ENCODE data around the gene NUMB.

The NUMB gene

GRCh38 chr14:73246387-73247150 is 211.8 kb downstream of the NUMB start:
- no peak overlapping the region for H3K27ac ChIP-seq (ENCODE audit: low read depth, low read length)
- H3K9ac ChIP-seq (ENCODE audit: low read length), result no peak overlapping the region
- no peaks in the 10 kb centered on the region for H3K9me3 ChIP-seq (ENCODE audit: low read length)
- H3K27me3 ChIP-seq (ENCODE audit: control insufficient read depth in 1 of 2, insufficient read depth in 2 of 2, low read length in 2 of 2), result peaks cover 5 to 28% of the 10 kb centered on the region in 2 donors
- no peaks in the 10 kb centered on the region for H3K4me1 ChIP-seq (ENCODE audit: insufficient read depth, low read length)
- H3K36me3 ChIP-seq (ENCODE audit: insufficient read depth, low read length), result no peaks in the 10 kb centered on the region
- no peak overlapping the region for H3K4me3 ChIP-seq (ENCODE audit: low read depth in 1 of 2, low read length in 2 of 2)

GRCh38 chr14:73245480-73246325 is 212.6 kb downstream of the NUMB start:
- Histone ChIP-seq H3K27ac (ENCODE audit: low read depth, low read length) (no peak overlapping the region), H3K4me1 (ENCODE audit: insufficient read depth, low read length) (no peaks in the 10 kb centered on the region), H3K27me3 (ENCODE audit: control insufficient read depth in 1 of 2, insufficient read depth in 2 of 2, low read length in 2 of 2) (peaks cover 5 to 28% of the 10 kb centered on the region in 2 donors), H3K36me3 (ENCODE audit: insufficient read depth, low read length) (no peaks in the 10 kb centered on the region), H3K9ac (ENCODE audit: low read length) (no peak overlapping the region), H3K9me3 (ENCODE audit: low read length) (no peaks in the 10 kb centered on the region), H3K4me3 (ENCODE audit: low read depth in 1 of 2, low read length in 2 of 2) (peak overlapping the region; percentile 32 to 36)

DNA sequence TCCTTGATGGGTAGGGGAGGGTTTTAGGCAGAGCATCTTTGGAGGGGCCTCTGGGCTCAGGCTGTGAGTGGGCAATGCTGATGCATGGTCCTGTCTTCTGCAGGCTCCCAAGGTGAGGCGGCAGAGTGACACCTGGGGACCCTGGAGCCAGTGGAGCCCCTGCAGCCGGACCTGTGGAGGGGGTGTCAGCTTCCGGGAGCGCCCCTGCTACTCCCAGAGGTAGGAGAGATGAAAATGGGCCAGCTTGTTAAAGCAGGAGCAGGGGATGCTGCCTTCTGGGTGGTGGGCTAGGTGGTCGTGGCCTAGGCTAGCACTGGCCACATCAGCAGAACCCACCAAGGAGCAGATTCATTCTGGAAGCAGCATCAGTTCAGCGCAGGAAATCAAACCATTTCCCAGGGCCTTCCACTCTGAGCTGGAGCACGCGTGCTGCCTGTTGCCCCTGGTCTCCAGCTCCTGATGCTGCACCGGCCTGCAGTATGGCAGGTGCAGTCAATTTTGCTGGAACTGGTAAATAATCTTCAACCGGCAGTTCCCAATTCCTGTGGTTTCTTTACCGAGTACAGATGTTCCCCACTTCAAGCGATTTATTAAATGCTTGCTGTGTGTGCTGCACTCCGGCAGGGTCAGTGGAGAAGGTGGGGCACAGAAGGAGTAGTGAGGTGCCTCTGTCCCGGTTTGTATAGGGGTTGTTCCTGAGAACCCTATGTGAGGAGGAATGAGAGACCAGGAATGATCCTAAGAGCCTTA is 213.6 kb downstream of the NUMB start:
- no peaks in the 10 kb centered on the region for H3K4me1 ChIP-seq (ENCODE audit: insufficient read depth, low read length)
- H3K27ac ChIP-seq (ENCODE audit: low read depth, low read length), result no peak overlapping the region
- H3K9me3 ChIP-seq (ENCODE audit: low read length), result no peaks in the 10 kb centered on the region
- H3K9ac ChIP-seq (ENCODE audit: low read length), result no peak overlapping the region
- no peak overlapping the region for H3K4me3 ChIP-seq (ENCODE audit: low read depth in 1 of 2, low read length in 2 of 2)
- H3K27me3 ChIP-seq (ENCODE audit: control insufficient read depth in 1 of 2, insufficient read depth in 2 of 2, low read length in 2 of 2), result peaks cover 5 to 28% of the 10 kb centered on the region in 2 donors
- H3K36me3 ChIP-seq (ENCODE audit: insufficient read depth, low read length), result no peaks in the 10 kb centered on the region

- Histone ChIP-seq H3K27ac (ENCODE audit: low read depth, low read length) (no peak overlapping the region), H3K9ac (ENCODE audit: low read length) (no peak overlapping the region), H3K27me3 (ENCODE audit: control insufficient read depth in 1 of 2, insufficient read depth in 2 of 2, low read length in 2 of 2) (peaks cover 14 to 31% of the 10 kb centered on the region in 2 donors), H3K4me3 (ENCODE audit: low read depth in 1 of 2, low read length in 2 of 2) (no peak overlapping the region), H3K36me3 (ENCODE audit: insufficient read depth, low read length) (no peaks in the 10 kb centered on the region), H3K9me3 (ENCODE audit: low read length) (no peaks in the 10 kb centered on the region), H3K4me1 (ENCODE audit: insufficient read depth, low read length) (peaks cover 7% of the 10 kb centered on the region)
These were observed 214.6 kb downstream of the NUMB start for GRCh38 chr14:73243748-73244147.

DNA sequence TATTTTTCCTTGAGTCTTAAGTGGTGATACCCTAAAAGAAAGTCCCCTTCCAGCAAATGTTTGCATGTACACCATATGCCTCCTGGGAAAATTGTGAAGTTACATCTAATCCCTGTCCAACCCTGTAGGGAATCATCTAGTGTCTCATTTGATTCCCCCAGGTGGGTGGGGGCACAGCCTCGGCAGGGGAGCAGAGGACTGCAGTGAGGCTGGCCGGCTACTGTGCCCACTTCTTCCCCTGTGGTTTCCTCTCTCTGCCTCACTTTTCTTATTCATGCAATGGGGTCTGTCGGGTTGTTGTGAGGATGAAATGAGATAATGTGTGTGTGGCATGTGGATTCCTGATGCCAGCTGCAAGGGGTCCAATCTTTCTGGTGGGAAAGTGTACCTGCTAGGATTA is 215.0 kb downstream of the NUMB start:
- peaks cover 10% of the 10 kb centered on the region for H3K4me1 ChIP-seq (ENCODE audit: insufficient read depth, low read length)
- H3K4me3 ChIP-seq (ENCODE audit: low read depth in 1 of 2, low read length in 2 of 2), result no peak overlapping the region
- no peaks in the 10 kb centered on the region for H3K9me3 ChIP-seq (ENCODE audit: low read length)
- peaks cover 18 to 34% of the 10 kb centered on the region in 2 donors for H3K27me3 ChIP-seq (ENCODE audit: control insufficient read depth in 1 of 2, insufficient read depth in 2 of 2, low read length in 2 of 2)
- H3K27ac ChIP-seq (ENCODE audit: low read depth, low read length), result no peak overlapping the region
- H3K36me3 ChIP-seq (ENCODE audit: insufficient read depth, low read length), result no peaks in the 10 kb centered on the region
- no peak overlapping the region for H3K9ac ChIP-seq (ENCODE audit: low read length)

DNA sequence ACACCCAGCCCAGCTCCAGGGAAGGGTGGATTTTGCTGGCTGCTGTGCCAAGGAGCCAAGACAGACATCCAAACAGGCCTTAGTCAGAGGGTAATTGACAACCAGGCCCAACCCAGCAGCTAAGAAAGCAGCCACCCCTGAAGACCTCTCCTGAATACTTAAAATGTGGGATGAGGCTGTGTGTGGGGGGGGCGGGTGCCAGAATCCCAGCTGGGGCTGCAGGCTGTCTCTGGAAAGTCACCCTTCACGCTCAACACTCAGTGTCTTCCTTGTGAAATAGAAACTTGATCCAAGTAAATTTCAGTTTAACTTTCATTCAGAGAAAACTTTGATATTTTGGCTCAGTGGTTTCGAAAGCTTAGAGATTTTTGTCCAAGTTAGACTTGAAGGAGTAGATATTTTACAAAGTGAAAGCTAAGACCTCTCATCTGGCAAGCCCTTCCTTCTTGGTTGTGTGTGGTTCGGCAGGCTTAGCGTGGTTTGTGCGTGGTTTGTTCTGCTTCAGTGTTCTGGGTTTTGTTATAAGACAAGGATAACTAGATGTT is 215.9 kb downstream of the NUMB start:
- H3K36me3 ChIP-seq (ENCODE audit: insufficient read depth, low read length), result no peaks in the 10 kb centered on the region
- no peak overlapping the region for H3K9ac ChIP-seq (ENCODE audit: low read length)
- peaks cover 14% of the 10 kb centered on the region for H3K4me1 ChIP-seq (ENCODE audit: insufficient read depth, low read length)
- H3K27ac ChIP-seq (ENCODE audit: low read depth, low read length), result no peak overlapping the region
- H3K9me3 ChIP-seq (ENCODE audit: low read length), result no peaks in the 10 kb centered on the region
- no peak overlapping the region for H3K4me3 ChIP-seq (ENCODE audit: low read depth in 1 of 2, low read length in 2 of 2)
- peaks cover 21 to 43% of the 10 kb centered on the region in 2 donors for H3K27me3 ChIP-seq (ENCODE audit: control insufficient read depth in 1 of 2, insufficient read depth in 2 of 2, low read length in 2 of 2)

- peaks cover 19 to 45% of the 10 kb centered on the region in 2 donors for H3K27me3 ChIP-seq (ENCODE audit: control insufficient read depth in 1 of 2, insufficient read depth in 2 of 2, low read length in 2 of 2)
- H3K27ac ChIP-seq (ENCODE audit: low read depth, low read length), result no peak overlapping the region
- H3K9ac ChIP-seq (ENCODE audit: low read length), result no peak overlapping the region
These were observed 216.7 kb downstream of the NUMB start for GRCh38 chr14:73241481-73242165.

GRCh38 chr14:73240816-73241480 is 217.4 kb downstream of the NUMB start:
- peaks cover 14% of the 10 kb centered on the region for H3K4me1 ChIP-seq (ENCODE audit: insufficient read depth, low read length)
- H3K4me3 ChIP-seq (ENCODE audit: low read depth in 1 of 2, low read length in 2 of 2), result no peak overlapping the region
- H3K27me3 ChIP-seq (ENCODE audit: control insufficient read depth in 1 of 2, insufficient read depth in 2 of 2, low read length in 2 of 2), result peaks cover 16 to 41% of the 10 kb centered on the region in 2 donors

More at GRCh38 chr14:73241481-73242165, 216.7 kb downstream of the NUMB start:
- Histone ChIP-seq H3K36me3 (ENCODE audit: insufficient read depth, low read length) (no peaks in the 10 kb centered on the region), H3K9me3 (ENCODE audit: low read length) (no peaks in the 10 kb centered on the region), H3K4me1 (ENCODE audit: insufficient read depth, low read length) (peaks cover 14% of the 10 kb centered on the region), H3K4me3 (ENCODE audit: low read depth in 1 of 2, low read length in 2 of 2) (no peak overlapping the region)

GRCh38 chr14:73239393-73240241 is 218.7 kb downstream of the NUMB start:
- H3K36me3 ChIP-seq (ENCODE audit: insufficient read depth, low read length), result no peaks in the 10 kb centered on the region
- H3K4me3 ChIP-seq (ENCODE audit: low read depth in 1 of 2, low read length in 2 of 2), result peak overlapping the region; percentile 26 to 43
- no peak overlapping the region for H3K9ac ChIP-seq (ENCODE audit: low read length)
- H3K27me3 ChIP-seq (ENCODE audit: control insufficient read depth in 1 of 2, insufficient read depth in 2 of 2, low read length in 2 of 2), result peaks cover 16 to 29% of the 10 kb centered on the region in 2 donors
- peaks cover 14% of the 10 kb centered on the region for H3K4me1 ChIP-seq (ENCODE audit: insufficient read depth, low read length)
- no peaks in the 10 kb centered on the region for H3K9me3 ChIP-seq (ENCODE audit: low read length)
- H3K27ac ChIP-seq (ENCODE audit: low read depth, low read length), result peak overlapping the region; percentile 36

More at GRCh38 chr14:73240816-73241480, 217.4 kb downstream of the NUMB start:
- no peak overlapping the region for H3K9ac ChIP-seq (ENCODE audit: low read length)
- H3K36me3 ChIP-seq (ENCODE audit: insufficient read depth, low read length), result no peaks in the 10 kb centered on the region
- H3K9me3 ChIP-seq (ENCODE audit: low read length), result no peaks in the 10 kb centered on the region
- H3K27ac ChIP-seq (ENCODE audit: low read depth, low read length), result no peak overlapping the region
